H9 (cell line): Measurements from ENCODE around the gene PDE1C. TPM values are rescaled to one million over a fixed set of nuclear protein-coding genes. Genes with fewer than 3 reads are reported as not detected.

Source experiments
- DNase-seq: peaks from one replicate; pipeline ENCODE4 v3.0.0-alpha.2; 2017
- H2AFZ ChIP-seq: one replicate; pipeline ENCODE4 v1.6.1; 2013; ENCODE audit warnings: mild to moderate bottlenecking, low read length, control low read depth, moderate library complexity
- H2AK5ac ChIP-seq: 2 replicates; pipeline ENCODE4 v1.6.1; 2013; ENCODE audit warnings: low read length, control low read depth, mixed read lengths; ENCODE audit not compliant: insufficient read length
- H2BK120ac ChIP-seq: one replicate; pipeline ENCODE4 v1.6.1; 2013; ENCODE audit warnings: low read depth, mild to moderate bottlenecking, low read length, control low read depth, inconsistent platforms; ENCODE audit not compliant: poor library complexity, severe bottlenecking
- H2BK12ac ChIP-seq: 2 replicates; pipeline ENCODE4 v1.6.1; 2013; ENCODE audit warnings: low read length, control low read depth, mixed read lengths, low read depth; ENCODE audit not compliant: insufficient read length
- H2BK15ac ChIP-seq: 2 replicates; pipeline ENCODE4 v1.6.1; 2013; ENCODE audit warnings: low read depth, low read length, control low read depth
- H2BK20ac ChIP-seq: one replicate; pipeline ENCODE4 v1.6.1; 2013; ENCODE audit warnings: low read depth, mild to moderate bottlenecking, low read length, control low read depth, inconsistent platforms; ENCODE audit not compliant: poor library complexity, severe bottlenecking
- H2BK5ac ChIP-seq: 2 replicates; pipeline ENCODE4 v1.6.1; 2013; ENCODE audit warnings: low read length, control low read depth, mixed read lengths; ENCODE audit not compliant: insufficient read length
- H3K14ac ChIP-seq: 2 replicates; pipeline ENCODE4 v1.6.1; 2013; ENCODE audit warnings: low read length, control low read depth; ENCODE audit not compliant: insufficient read depth
- H3K18ac ChIP-seq: 2 replicates; pipeline ENCODE4 v1.6.1; 2013; ENCODE audit warnings: low read depth, mild to moderate bottlenecking, mixed read lengths, low read length, control low read depth; ENCODE audit not compliant: insufficient read length
- H3K23ac ChIP-seq: 2 replicates; pipeline ENCODE4 v1.6.1; 2013; ENCODE audit warnings: low read length, control low read depth, mixed read lengths, low read depth; ENCODE audit not compliant: insufficient read length
- H3K23me2 ChIP-seq: 2 replicates; pipeline ENCODE4 v1.6.1; 2013; ENCODE audit warnings: low read depth, mild to moderate bottlenecking, mixed read lengths, low read length, control low read depth; ENCODE audit not compliant: insufficient read length, poor library complexity, severe bottlenecking
- H3K27ac ChIP-seq: 2 replicates; pipeline ENCODE4 v1.5.1; 2013; ENCODE audit warnings: low read length, control low read depth, mixed read lengths, low read depth; ENCODE audit not compliant: insufficient read length
- H3K27me3 ChIP-seq: 2 replicates; pipeline ENCODE4 v1.6.1; 2013; ENCODE audit warnings: low read length, control low read depth, inconsistent platforms; ENCODE audit not compliant: insufficient read depth
- H3K4ac ChIP-seq: 2 replicates; pipeline ENCODE4 v1.6.1; 2013; ENCODE audit warnings: low read depth, mild to moderate bottlenecking, control low read depth, inconsistent platforms, low read length, moderate library complexity
- H3K4me1 ChIP-seq: 2 replicates; pipeline ENCODE4 v1.6.1; 2013; ENCODE audit warnings: low read length, control low read depth, inconsistent platforms; ENCODE audit not compliant: insufficient read depth
- H3K4me2 ChIP-seq: 2 replicates; pipeline ENCODE4 v1.6.1; 2013; ENCODE audit warnings: low read length, control low read depth, mixed read lengths; ENCODE audit not compliant: insufficient read length, insufficient read depth
- H3K56ac ChIP-seq: 2 replicates; pipeline ENCODE4 v1.6.1; 2013; ENCODE audit warnings: low read depth, mild to moderate bottlenecking, mixed read lengths, low read length, control low read depth; ENCODE audit not compliant: insufficient read length
- H3K79me1 ChIP-seq: 2 replicates; pipeline ENCODE4 v1.6.1; 2013; ENCODE audit warnings: low read depth, mild to moderate bottlenecking, moderate library complexity, low read length, control low read depth, inconsistent platforms; ENCODE audit not compliant: insufficient read depth, poor library complexity, severe bottlenecking
- H3K79me2 ChIP-seq: 2 replicates; pipeline ENCODE4 v1.6.1; 2013; ENCODE audit warnings: low read length, control low read depth, inconsistent platforms; ENCODE audit not compliant: insufficient read depth
- H3K9ac ChIP-seq: 2 replicates; pipeline ENCODE4 v1.6.1; 2013; ENCODE audit warnings: low read length, control low read depth, mixed read lengths; ENCODE audit not compliant: insufficient read length; ENCODE audit errors: extremely low read depth
- H3K9me3 ChIP-seq: one replicate; pipeline ENCODE4 v1.6.1; 2013; ENCODE audit warnings: low read depth, low read length, inconsistent platforms; ENCODE audit not compliant: control insufficient read depth
- H3T11ph ChIP-seq: one replicate; pipeline ENCODE4 v1.6.1; 2013; ENCODE audit warnings: mild to moderate bottlenecking, low read length, control low read depth, inconsistent platforms
- H4K20me1 ChIP-seq: one replicate; pipeline ENCODE4 v1.6.1; 2013; ENCODE audit not compliant: control insufficient read depth, insufficient read length, insufficient read depth
- H4K5ac ChIP-seq: 2 replicates; pipeline ENCODE4 v1.6.1; 2013; ENCODE audit warnings: low read depth, mild to moderate bottlenecking, mixed read lengths, low read length, control low read depth; ENCODE audit not compliant: insufficient read length
- H4K8ac ChIP-seq: replicated peaks from 2 replicates; pipeline ENCODE4 v1.6.1; 2013; ENCODE audit warnings: low read length, control low read depth, mixed read lengths, low read depth; ENCODE audit not compliant: insufficient read length
- H4K91ac ChIP-seq: 2 replicates; pipeline ENCODE4 v1.6.1; 2013; ENCODE audit warnings: low read depth, mild to moderate bottlenecking, moderate library complexity, mixed read lengths, low read length, control low read depth; ENCODE audit not compliant: insufficient read length
- H3K27ac Mint-ChIP-seq, 3 experiments: 2 replicates in 2 of 3; 3 replicates in 1 of 3; pipeline ENCODE4 v1.8.0; 2020 to 2021; ENCODE audit warnings: mixed read lengths in 3 of 3, mild to moderate bottlenecking in 1 of 3, moderate library complexity in 1 of 3
- H3K27me3 Mint-ChIP-seq: 2 replicates; pipeline ENCODE4 v1.8.0; 2021; ENCODE audit warnings: low read depth, mild to moderate bottlenecking, moderate library complexity, mixed read lengths
- H3K36me3 Mint-ChIP-seq, 3 experiments: 2 replicates in 2 of 3; 3 replicates in 1 of 3; pipeline ENCODE4 v1.8.0; 2020 to 2021; ENCODE audit warnings: low read depth in 3 of 3, mixed read lengths in 3 of 3; ENCODE audit not compliant: insufficient read depth in 1 of 3
- H3K4me1 Mint-ChIP-seq, 2 experiments: 2 replicates each; pipeline ENCODE4 v1.8.0; 2020; ENCODE audit warnings: mixed read lengths in 2 of 2
- H3K4me3 Mint-ChIP-seq, 2 experiments: 2 replicates in 1 of 2; 3 replicates in 1 of 2; pipeline ENCODE4 v1.8.0; 2020 to 2021; ENCODE audit warnings: mild to moderate bottlenecking in 2 of 2, mixed read lengths in 2 of 2, moderate library complexity in 1 of 2
- H3K9me3 Mint-ChIP-seq, 2 experiments: 2 replicates in 1 of 2; 3 replicates in 1 of 2; pipeline ENCODE4 v1.8.0; 2020; ENCODE audit warnings: mild to moderate bottlenecking in 2 of 2, mixed read lengths in 2 of 2, moderate library complexity in 1 of 2
- WGBS: extraction: QIAGEN DNeasy Blood & Tissue Kit; methylation state at CpG from one replicate; pipeline ENCODE4 v1.1.7; 2013; ENCODE audit warnings: missing lambda C conversion rate, low lambda C conversion rate, mixed read lengths; ENCODE audit not compliant: insufficient read length; ENCODE audit errors: extremely low coverage; 5-methylcytosine and 5-hydroxymethylcytosine counted together
- total RNA-seq: library from RNA; stranded (reverse); gene quantifications from 2 replicates; pipeline ENCODE4 v1.2.1, GENCODE V29; 2021
- TF ChIP-seq, protein P1 (sequence below): fragments of 200-600 bp; sonication (generic); conservative IDR thresholded peaks from 3 replicates; pipeline ENCODE4 v1.8.0; 2021; ENCODE audit warnings: antibody characterized with exemption, mild to moderate bottlenecking

PDE1C gene
- total RNA-seq, 1 experiment from 2014 or later, result 0.17 TPM

DNA sequence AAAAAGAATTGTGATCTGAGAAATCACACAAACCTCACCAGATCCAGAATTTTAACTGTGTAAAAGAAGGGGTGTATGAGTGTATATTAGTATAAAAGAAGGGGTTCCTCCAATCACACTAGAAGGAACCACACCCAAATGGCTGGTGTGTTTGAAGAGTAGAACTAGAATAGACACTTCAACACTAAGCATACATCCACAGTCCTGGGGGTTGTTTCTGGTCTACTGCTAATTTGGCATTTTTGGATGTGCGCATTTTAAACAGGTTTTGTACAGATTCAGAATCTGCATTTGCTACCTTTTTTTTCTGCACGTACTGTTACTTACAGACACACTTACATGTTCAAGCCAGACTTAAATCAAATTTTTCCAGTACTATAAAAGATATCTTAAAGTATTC is 64.6 kb downstream of the PDE1C start:
- no peak overlapping the region for H3K27ac Mint-ChIP-seq
- H2AFZ ChIP-seq, result no peak overlapping the region
- no peak overlapping the region for H3K4ac ChIP-seq
- no peak overlapping the region for H3K23ac ChIP-seq
- H2BK15ac ChIP-seq, result no peak overlapping the region
- no peaks in the 10 kb centered on the region for H3K4me1 Mint-ChIP-seq
- H3K4me1 ChIP-seq, result no peaks in the 10 kb centered on the region
- H3K18ac ChIP-seq, result no peak overlapping the region
- H4K8ac ChIP-seq, result no peak overlapping the region
- H2BK5ac ChIP-seq, result no peak overlapping the region
- no peak overlapping the region for H4K91ac ChIP-seq
- H3K56ac ChIP-seq, result no peak overlapping the region
- H2BK12ac ChIP-seq, result no peak overlapping the region
- H3K27ac ChIP-seq, result no peak overlapping the region
- H3K4me3 Mint-ChIP-seq, result no peak overlapping the region
- no peaks in the 10 kb centered on the region for H4K20me1 ChIP-seq
- no peak for DNase-seq
- H3K36me3 Mint-ChIP-seq, result peaks cover 8 to 17% (median 12%) of the 10 kb centered on the region in 3 experiments; a peak in 6 of 7 replicates
- H3K79me2 ChIP-seq, result no peaks in the 10 kb centered on the region
- H2BK120ac ChIP-seq, result no peak overlapping the region
- H3K27me3 Mint-ChIP-seq, result peaks cover 2% of the 10 kb centered on the region; the same call in 1 of the 2 replicates
- H3K79me1 ChIP-seq, result no peaks in the 10 kb centered on the region
- no peak overlapping the region for H2BK20ac ChIP-seq
- TF ChIP-seq, protein P1, sequence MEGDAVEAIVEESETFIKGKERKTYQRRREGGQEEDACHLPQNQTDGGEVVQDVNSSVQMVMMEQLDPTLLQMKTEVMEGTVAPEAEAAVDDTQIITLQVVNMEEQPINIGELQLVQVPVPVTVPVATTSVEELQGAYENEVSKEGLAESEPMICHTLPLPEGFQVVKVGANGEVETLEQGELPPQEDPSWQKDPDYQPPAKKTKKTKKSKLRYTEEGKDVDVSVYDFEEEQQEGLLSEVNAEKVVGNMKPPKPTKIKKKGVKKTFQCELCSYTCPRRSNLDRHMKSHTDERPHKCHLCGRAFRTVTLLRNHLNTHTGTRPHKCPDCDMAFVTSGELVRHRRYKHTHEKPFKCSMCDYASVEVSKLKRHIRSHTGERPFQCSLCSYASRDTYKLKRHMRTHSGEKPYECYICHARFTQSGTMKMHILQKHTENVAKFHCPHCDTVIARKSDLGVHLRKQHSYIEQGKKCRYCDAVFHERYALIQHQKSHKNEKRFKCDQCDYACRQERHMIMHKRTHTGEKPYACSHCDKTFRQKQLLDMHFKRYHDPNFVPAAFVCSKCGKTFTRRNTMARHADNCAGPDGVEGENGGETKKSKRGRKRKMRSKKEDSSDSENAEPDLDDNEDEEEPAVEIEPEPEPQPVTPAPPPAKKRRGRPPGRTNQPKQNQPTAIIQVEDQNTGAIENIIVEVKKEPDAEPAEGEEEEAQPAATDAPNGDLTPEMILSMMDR, result no peak
- no peak overlapping the region for H4K5ac ChIP-seq
- peaks cover 5% of the 10 kb centered on the region for H3K9me3 ChIP-seq
- no peak overlapping the region for H2AK5ac ChIP-seq
- no peaks in the 10 kb centered on the region for H3K27me3 ChIP-seq
- peaks cover 17 to 28% of the 10 kb centered on the region in 2 experiments for H3K9me3 Mint-ChIP-seq
- H3K4me2 ChIP-seq, result no peak overlapping the region
- no peak overlapping the region for H3K14ac ChIP-seq
- H3T11ph ChIP-seq, result no peak overlapping the region
- no peak overlapping the region for H3K9ac ChIP-seq
- H3K23me2 ChIP-seq, result no peaks in the 10 kb centered on the region
- no CpG with 5 or more reads among the region's 2 CpGs for WGBS
